Uterus (tissue), 4 donors: ENCODE measurements around the gene RSRP1. TPM values are rescaled to one million over a fixed set of nuclear protein-coding genes. Genes with fewer than 3 reads are reported as not detected.
"Not testable (repeated sequence)": the region's sequence is repeated elsewhere in the genome, so short reads cannot be mapped to it uniquely, and the experiment has no call there.

ENCODE experiments used
- DNase-seq, 2 donors: peaks; one replicate each; pipeline ENCODE4 v3.0.0-alpha.2; 2019 to 2020
- H3K27ac ChIP-seq, 2 donors: fragments of 200-600 bp; sonication (generic); 1 replicate in 1 of 2; 2 replicates in 1 of 2; pipeline ENCODE4 v1.5.1; 2016 to 2018
- H3K27me3 ChIP-seq, 2 donors: fragments of 200-600 bp; sonication (generic); one replicate each; pipeline ENCODE4 v1.5.1; 2018 to 2019; ENCODE audit warnings: control low read depth in 1 of 2
- H3K36me3 ChIP-seq, 2 donors: fragments of 200-600 bp; sonication (generic); one replicate each; pipeline ENCODE4 v1.5.1; 2019; ENCODE audit warnings: control low read depth in 1 of 2
- H3K4me1 ChIP-seq, 2 donors: fragments of 200-600 bp; sonication (generic); one replicate each; pipeline ENCODE4 v1.5.1; 2018 to 2019; ENCODE audit warnings: control low read depth in 1 of 2
- H3K4me3 ChIP-seq, 2 donors: fragments of 200-600 bp; sonication (generic); 1 replicate in 1 of 2; 2 replicates in 1 of 2; pipeline ENCODE4 v1.5.1; 2018 to 2019; ENCODE audit warnings: mild to moderate bottlenecking in 1 of 2
- H3K9me3 ChIP-seq, 2 donors: fragments of 200-600 bp; sonication (generic); one replicate each; pipeline ENCODE4 v1.5.1; 2019; ENCODE audit warnings: control low read depth in 1 of 2
- CTCF ChIP-seq, 4 experiments: fragments of 200-600 bp in 2 of 4; fragments of 450-650 bp in 2 of 4; sonication (generic) in 2 of 4; IDR thresholded peaks; one replicate each; pipeline ENCODE4 v1.5.1; 2016 to 2019; ENCODE audit warnings: antibody characterized with exemption in 4 of 4, mild to moderate bottlenecking in 2 of 4, moderate library complexity in 1 of 4
- POLR2A ChIP-seq, 2 donors: fragments of 450-650 bp; IDR thresholded peaks; one replicate each; pipeline ENCODE4 v1.6.1; 2016; ENCODE audit warnings: antibody characterized with exemption in 2 of 2, mild to moderate bottlenecking in 1 of 2, moderate library complexity in 1 of 2
- intact Hi-C: fragments of 100-400 bp; cut with DNase I; formaldehyde crosslinking; loops from one replicate; pipeline ENCODE4 v1.15.1; 2023; ENCODE audit warnings: low total_unique reads
- total RNA-seq, 4 donors: library from RNA; depleted of rRNA in 3 of 4; stranded (reverse); fragments of >200 nt in 3 of 4; gene quantifications; one replicate each; pipeline versions ENCODE4 v1.1.0 to v1.2.4, GENCODE V29; 2014 to 2023
- donor health status: DM: yes; HTN: yes; CAD: no.

The RSRP1 gene
- total RNA-seq, 4 donors from 2014 or later = 103 to 232 (median 141) TPM

- H3K4me1 ChIP-seq, intact Hi-C loops, H3K36me3 ChIP-seq, DNase-seq, H3K9me3 ChIP-seq, H3K4me3 ChIP-seq, H3K27ac ChIP-seq, H3K27me3 ChIP-seq: not testable (repeated sequence)
Observed at GRCh38 chr1:25277295-25277694, 30.0 kb upstream of the RSRP1 start.

GRCh38 chr1:25275648-25276047 is 28.4 kb upstream of the RSRP1 start:
- intact Hi-C loops, H3K4me3 ChIP-seq, H3K27ac ChIP-seq, H3K9me3 ChIP-seq, H3K4me1 ChIP-seq, H3K36me3 ChIP-seq, H3K27me3 ChIP-seq, DNase-seq: not testable (repeated sequence)

- H3K4me1 ChIP-seq, H3K27me3 ChIP-seq, H3K36me3 ChIP-seq, H3K9me3 ChIP-seq, H3K27ac ChIP-seq, DNase-seq, intact Hi-C loops, H3K4me3 ChIP-seq: not testable (repeated sequence)
Observed at GRCh38 chr1:25272238-25272637, 25.0 kb upstream of the RSRP1 start, which contains the start of gene RHD. RHD (plus strand) TSS chr1:25272509; CDS start chr1:25272548, 39 bp downstream.

GRCh38 chr1:25268143-25268760 is 21.0 kb upstream of the RSRP1 start:
- H3K27ac ChIP-seq = peak overlapping the region; percentile 63 to 97
- H3K27me3 ChIP-seq, intact Hi-C loops, DNase-seq, H3K36me3 ChIP-seq, H3K9me3 ChIP-seq, H3K4me1 ChIP-seq: not testable (repeated sequence)
- H3K4me3 ChIP-seq = peak overlapping the region; percentile 27 to 68

- H3K36me3 ChIP-seq, intact Hi-C loops, H3K9me3 ChIP-seq, H3K4me1 ChIP-seq, H3K27me3 ChIP-seq: not testable (repeated sequence)
- peak in 1 of 2 donors; percentile 15 for TF ChIP-seq POLR2A (IDR thresholded peaks at IDR 0.05)
- peak overlapping the region; percentile 74 to 97 for H3K27ac ChIP-seq
- H3K4me3 ChIP-seq = peak overlapping the region; percentile 43 to 68
- DNase-seq = peak in 1 of 2 donors; percentile 63
Observed at GRCh38 chr1:25267288-25268142, 20.3 kb upstream of the RSRP1 start.

GRCh38 chr1:25266554-25267287 is 19.5 kb upstream of the RSRP1 start:
- intact Hi-C loops, H3K36me3 ChIP-seq, H3K27ac ChIP-seq, H3K27me3 ChIP-seq, H3K9me3 ChIP-seq, H3K4me1 ChIP-seq, DNase-seq: not testable (repeated sequence)
- peak overlapping the region; percentile 29 to 68 for H3K4me3 ChIP-seq

- H3K9me3 ChIP-seq, DNase-seq, H3K27ac ChIP-seq, H3K4me3 ChIP-seq, intact Hi-C loops, H3K4me1 ChIP-seq, H3K36me3 ChIP-seq, H3K27me3 ChIP-seq: not testable (repeated sequence)
Observed at GRCh38 chr1:25260336-25260735, 13.1 kb upstream of the RSRP1 start.

- H3K9me3 ChIP-seq, H3K36me3 ChIP-seq, H3K4me3 ChIP-seq, intact Hi-C loops, H3K27me3 ChIP-seq, DNase-seq, H3K27ac ChIP-seq, H3K4me1 ChIP-seq: not testable (repeated sequence)
Observed at GRCh38 chr1:25259813-25260212, 12.6 kb upstream of the RSRP1 start.

GRCh38 chr1:25257196-25257595 is 9.9 kb upstream of the RSRP1 start:
- intact Hi-C loops = no loop called here
- Histone ChIP-seq H3K36me3 (no peaks in the 10 kb centered on the region), H3K27ac (no peak overlapping the region), H3K4me1 (no peaks in the 10 kb centered on the region), H3K4me3 (no peak overlapping the region), H3K9me3 (no peaks in the 10 kb centered on the region), H3K27me3 (no peaks in the 10 kb centered on the region)
- TF ChIP-seq CTCF (IDR thresholded peaks at IDR 0.05) (no peak), POLR2A (IDR thresholded peaks at IDR 0.05) (no peak)
- DNase-seq = no peak
